ENCODE data around the gene IGSF9B. TPM values are rescaled to one million over a fixed set of nuclear protein-coding genes. Genes with fewer than 3 reads are reported as not detected.

IGSF9B gene
- total and polyA plus RNA-seq, 2 of the 13 experiments (the other 11 are each of a cell fraction or from before 2014, with no cell fraction given), result not detected

DNA sequence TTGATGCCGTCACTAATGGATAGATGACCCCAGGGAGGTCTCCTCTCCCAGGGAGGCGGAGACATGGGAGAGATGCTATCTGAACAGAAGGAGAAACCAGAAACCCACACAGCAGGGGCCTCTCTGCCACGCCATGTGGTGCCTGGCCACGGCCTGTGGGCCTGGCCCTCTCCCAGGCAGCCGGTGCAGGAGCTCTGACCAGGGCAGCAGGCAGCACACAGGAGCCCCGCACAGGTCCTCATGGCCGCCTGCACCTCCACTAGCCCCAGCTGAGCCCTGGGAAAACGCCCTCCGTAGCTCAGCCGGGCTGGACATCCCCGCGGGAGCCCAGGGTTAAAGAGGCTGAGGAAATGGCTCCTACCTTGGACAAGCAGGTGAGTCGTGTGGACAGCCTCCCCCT is 19.8 kb downstream of the IGSF9B start:
- Histone ChIP-seq H3K27ac (ENCODE audit: extremely low read length, insufficient read depth, low read length) (no peak overlapping the region), H3K79me2 (ENCODE audit: insufficient read depth, low read length) (no peaks in the 10 kb centered on the region), H3K27me3 (ENCODE audit: control insufficient read depth in 1 of 2, insufficient read depth in 2 of 2, low read length in 2 of 2) (peaks cover 3 to 46% of the 10 kb centered on the region in 2 experiments; a peak in 4 of 5 replicates), H3K4me2 (ENCODE audit: low read depth, low read length) (no peak overlapping the region), H3K4me1 (ENCODE audit: insufficient read depth, low read length) (no peaks in the 10 kb centered on the region), H3K36me3 (replicated peaks in 1 of 2; ENCODE audit: control insufficient read depth in 1 of 2, insufficient read depth in 2 of 2, low read length in 2 of 2) (no peaks in the 10 kb centered on the region), H4K20me1 (ENCODE audit: insufficient read depth, low read length) (0 out of 2 replicates have a peak, but pooled peaks cover 2% of the 10 kb centered on the region), H3K9me3 (ENCODE audit: low read length) (no peaks in the 10 kb centered on the region), H3K4me3 (replicated peaks in 1 of 3; ENCODE audit: insufficient read depth in 1 of 3, low read depth in 2 of 3, low read length in 3 of 3) (no peak overlapping the region), H2AFZ (ENCODE audit: low read length) (no peak overlapping the region), H3K9ac (ENCODE audit: insufficient read depth, low read depth, low read length) (no peak overlapping the region)
- in situ Hi-C loops (cut with HindIII; ENCODE audit: extremely low pct_ligation_motif_present, low pct_unique_long_range_greater_than_20kb), result no loop called here
- WGBS (ENCODE audit: low lambda C conversion rate), result 0% methylated on average over 1 of the region's 13 CpGs
- BruUV-seq (replicated peaks), result no TSS peak
- no peak for DNase-seq (ENCODE audit: low spot score)
- no peak for TF ChIP-seq ZNF367 (CRISPR knock-in tag; IDR thresholded peaks at IDR 0.05; ENCODE audit: borderline replicate concordance)
- no peak for TF ChIP-seq POLR2AphosphoS2 (IDR thresholded peaks at IDR 0.05; ENCODE audit: low read depth, low read length)
- no peak for TF ChIP-seq SP2 (CRISPR knock-in tag; IDR thresholded peaks at IDR 0.05)
- TF ChIP-seq, protein P1, sequence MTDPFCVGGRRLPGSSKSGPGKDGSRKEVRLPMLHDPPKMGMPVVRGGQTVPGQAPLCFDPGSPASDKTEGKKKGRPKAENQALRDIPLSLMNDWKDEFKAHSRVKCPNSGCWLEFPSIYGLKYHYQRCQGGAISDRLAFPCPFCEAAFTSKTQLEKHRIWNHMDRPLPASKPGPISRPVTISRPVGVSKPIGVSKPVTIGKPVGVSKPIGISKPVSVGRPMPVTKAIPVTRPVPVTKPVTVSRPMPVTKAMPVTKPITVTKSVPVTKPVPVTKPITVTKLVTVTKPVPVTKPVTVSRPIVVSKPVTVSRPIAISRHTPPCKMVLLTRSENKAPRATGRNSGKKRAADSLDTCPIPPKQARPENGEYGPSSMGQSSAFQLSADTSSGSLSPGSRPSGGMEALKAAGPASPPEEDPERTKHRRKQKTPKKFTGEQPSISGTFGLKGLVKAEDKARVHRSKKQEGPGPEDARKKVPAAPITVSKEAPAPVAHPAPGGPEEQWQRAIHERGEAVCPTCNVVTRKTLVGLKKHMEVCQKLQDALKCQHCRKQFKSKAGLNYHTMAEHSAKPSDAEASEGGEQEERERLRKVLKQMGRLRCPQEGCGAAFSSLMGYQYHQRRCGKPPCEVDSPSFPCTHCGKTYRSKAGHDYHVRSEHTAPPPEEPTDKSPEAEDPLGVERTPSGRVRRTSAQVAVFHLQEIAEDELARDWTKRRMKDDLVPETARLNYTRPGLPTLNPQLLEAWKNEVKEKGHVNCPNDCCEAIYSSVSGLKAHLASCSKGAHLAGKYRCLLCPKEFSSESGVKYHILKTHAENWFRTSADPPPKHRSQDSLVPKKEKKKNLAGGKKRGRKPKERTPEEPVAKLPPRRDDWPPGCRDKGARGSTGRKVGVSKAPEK (CRISPR knock-in tag; IDR thresholded peaks at IDR 0.05; ENCODE audit: borderline replicate concordance), result no peak
- CTCF ChIA-PET (ENCODE audit: low intra/inter-chr PET ratio, low total read pairs), result no interaction called here
- intact Hi-C loops (cut with micrococcal nuclease; ENCODE audit: unreplicated experiment), result no loop called here
- FAIRE-seq, result no peak
- POLR2A ChIA-PET, result no interaction called here
- no peak for ATAC-seq

DNA sequence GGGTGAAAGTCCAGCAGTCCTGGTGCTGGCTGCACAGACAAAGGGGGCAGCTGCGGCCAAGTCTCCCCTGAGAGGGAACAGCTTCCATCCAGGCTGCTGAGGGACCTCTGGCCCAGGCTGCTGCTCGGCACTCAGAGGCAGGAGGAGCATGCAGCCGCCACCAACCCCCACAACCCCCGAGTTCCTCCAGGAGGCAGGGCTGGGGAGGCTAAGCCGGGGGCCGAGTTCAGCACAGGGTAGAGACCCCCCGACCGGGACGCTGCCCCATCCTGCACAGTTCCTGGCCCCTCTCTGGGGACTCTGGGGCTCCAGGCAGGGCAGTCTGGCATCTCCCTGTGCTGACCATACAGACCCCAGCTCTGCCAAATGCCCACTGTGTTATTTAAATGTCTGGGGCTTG is 20.2 kb downstream of the IGSF9B start:
- H2AFZ ChIP-seq (ENCODE audit: low read length), result no peak overlapping the region
- CTCF ChIA-PET (ENCODE audit: low intra/inter-chr PET ratio, low total read pairs), result no interaction called here
- ATAC-seq, result no peak; the same call in 2 of the 3 replicates
- no peak overlapping the region for H3K9ac ChIP-seq (ENCODE audit: insufficient read depth, low read depth, low read length)
- no peak overlapping the region for H3K4me3 ChIP-seq (replicated peaks in 1 of 3; ENCODE audit: insufficient read depth in 1 of 3, low read depth in 2 of 3, low read length in 3 of 3)
- H3K36me3 ChIP-seq (replicated peaks in 1 of 2; ENCODE audit: control insufficient read depth in 1 of 2, insufficient read depth in 2 of 2, low read length in 2 of 2), result no peaks in the 10 kb centered on the region
- intact Hi-C loops (cut with micrococcal nuclease; ENCODE audit: unreplicated experiment), result no loop called here
- H3K4me2 ChIP-seq (ENCODE audit: low read depth, low read length), result no peak overlapping the region
- no peaks in the 10 kb centered on the region for H3K4me1 ChIP-seq (ENCODE audit: insufficient read depth, low read length)
- H4K20me1 ChIP-seq (ENCODE audit: insufficient read depth, low read length), result 0 out of 2 replicates have a peak, but pooled peaks cover 2% of the 10 kb centered on the region
- POLR2A ChIA-PET, result no interaction called here
- no peak for FAIRE-seq
- H3K9me3 ChIP-seq (ENCODE audit: low read length), result no peaks in the 10 kb centered on the region
- 43% methylated on average over 1 of the region's 9 CpGs for WGBS (ENCODE audit: low lambda C conversion rate)
- H3K27ac ChIP-seq (ENCODE audit: extremely low read length, insufficient read depth, low read length), result no peak overlapping the region
- no peaks in the 10 kb centered on the region for H3K79me2 ChIP-seq (ENCODE audit: insufficient read depth, low read length)
- no TSS peak for BruUV-seq (replicated peaks)
- in situ Hi-C loops (cut with HindIII; ENCODE audit: extremely low pct_ligation_motif_present, low pct_unique_long_range_greater_than_20kb), result no loop called here
- H3K27me3 ChIP-seq (ENCODE audit: control insufficient read depth in 1 of 2, insufficient read depth in 2 of 2, low read length in 2 of 2), result peaks cover 3 to 43% of the 10 kb centered on the region in 2 experiments; a peak in 4 of 5 replicates
- DNase-seq (ENCODE audit: low spot score), result no peak
- no peak for TF ChIP-seq BORCS8-MEF2B (CRISPR knock-in tag; IDR thresholded peaks at IDR 0.05)
- TF ChIP-seq, protein P2, sequence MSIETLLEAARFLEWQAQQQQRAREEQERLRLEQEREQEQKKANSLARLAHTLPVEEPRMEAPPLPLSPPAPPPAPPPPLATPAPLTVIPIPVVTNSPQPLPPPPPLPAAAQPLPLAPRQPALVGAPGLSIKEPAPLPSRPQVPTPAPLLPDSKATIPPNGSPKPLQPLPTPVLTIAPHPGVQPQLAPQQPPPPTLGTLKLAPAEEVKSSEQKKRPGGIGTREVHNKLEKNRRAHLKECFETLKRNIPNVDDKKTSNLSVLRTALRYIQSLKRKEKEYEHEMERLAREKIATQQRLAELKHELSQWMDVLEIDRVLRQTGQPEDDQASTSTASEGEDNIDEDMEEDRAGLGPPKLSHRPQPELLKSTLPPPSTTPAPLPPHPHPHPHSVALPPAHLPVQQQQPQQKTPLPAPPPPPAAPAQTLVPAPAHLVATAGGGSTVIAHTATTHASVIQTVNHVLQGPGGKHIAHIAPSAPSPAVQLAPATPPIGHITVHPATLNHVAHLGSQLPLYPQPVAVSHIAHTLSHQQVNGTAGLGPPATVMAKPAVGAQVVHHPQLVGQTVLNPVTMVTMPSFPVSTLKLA (IDR thresholded peaks at IDR 0.05), result no peak
- TF ChIP-seq, protein P3, sequence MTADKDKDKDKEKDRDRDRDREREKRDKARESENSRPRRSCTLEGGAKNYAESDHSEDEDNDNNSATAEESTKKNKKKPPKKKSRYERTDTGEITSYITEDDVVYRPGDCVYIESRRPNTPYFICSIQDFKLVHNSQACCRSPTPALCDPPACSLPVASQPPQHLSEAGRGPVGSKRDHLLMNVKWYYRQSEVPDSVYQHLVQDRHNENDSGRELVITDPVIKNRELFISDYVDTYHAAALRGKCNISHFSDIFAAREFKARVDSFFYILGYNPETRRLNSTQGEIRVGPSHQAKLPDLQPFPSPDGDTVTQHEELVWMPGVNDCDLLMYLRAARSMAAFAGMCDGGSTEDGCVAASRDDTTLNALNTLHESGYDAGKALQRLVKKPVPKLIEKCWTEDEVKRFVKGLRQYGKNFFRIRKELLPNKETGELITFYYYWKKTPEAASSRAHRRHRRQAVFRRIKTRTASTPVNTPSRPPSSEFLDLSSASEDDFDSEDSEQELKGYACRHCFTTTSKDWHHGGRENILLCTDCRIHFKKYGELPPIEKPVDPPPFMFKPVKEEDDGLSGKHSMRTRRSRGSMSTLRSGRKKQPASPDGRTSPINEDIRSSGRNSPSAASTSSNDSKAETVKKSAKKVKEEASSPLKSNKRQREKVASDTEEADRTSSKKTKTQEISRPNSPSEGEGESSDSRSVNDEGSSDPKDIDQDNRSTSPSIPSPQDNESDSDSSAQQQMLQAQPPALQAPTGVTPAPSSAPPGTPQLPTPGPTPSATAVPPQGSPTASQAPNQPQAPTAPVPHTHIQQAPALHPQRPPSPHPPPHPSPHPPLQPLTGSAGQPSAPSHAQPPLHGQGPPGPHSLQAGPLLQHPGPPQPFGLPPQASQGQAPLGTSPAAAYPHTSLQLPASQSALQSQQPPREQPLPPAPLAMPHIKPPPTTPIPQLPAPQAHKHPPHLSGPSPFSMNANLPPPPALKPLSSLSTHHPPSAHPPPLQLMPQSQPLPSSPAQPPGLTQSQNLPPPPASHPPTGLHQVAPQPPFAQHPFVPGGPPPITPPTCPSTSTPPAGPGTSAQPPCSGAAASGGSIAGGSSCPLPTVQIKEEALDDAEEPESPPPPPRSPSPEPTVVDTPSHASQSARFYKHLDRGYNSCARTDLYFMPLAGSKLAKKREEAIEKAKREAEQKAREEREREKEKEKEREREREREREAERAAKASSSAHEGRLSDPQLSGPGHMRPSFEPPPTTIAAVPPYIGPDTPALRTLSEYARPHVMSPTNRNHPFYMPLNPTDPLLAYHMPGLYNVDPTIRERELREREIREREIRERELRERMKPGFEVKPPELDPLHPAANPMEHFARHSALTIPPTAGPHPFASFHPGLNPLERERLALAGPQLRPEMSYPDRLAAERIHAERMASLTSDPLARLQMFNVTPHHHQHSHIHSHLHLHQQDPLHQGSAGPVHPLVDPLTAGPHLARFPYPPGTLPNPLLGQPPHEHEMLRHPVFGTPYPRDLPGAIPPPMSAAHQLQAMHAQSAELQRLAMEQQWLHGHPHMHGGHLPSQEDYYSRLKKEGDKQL (CRISPR knock-in tag; IDR thresholded peaks at IDR 0.05; ENCODE audit: low read depth), result no peak
